ENCODE data around the gene RNF8.

- TF ChIP-seq CTCF (conservative IDR thresholded peaks at IDR 0.05 in 1 of 2, IDR thresholded peaks at IDR 0.05 in 1 of 2; ENCODE audit: low read depth in 1 of 2, low read length in 2 of 2) (no peak), EZH2 (IDR thresholded peaks at IDR 0.05; ENCODE audit: low read length, missing control alignments) (no peak)
Measured at GRCh38 chr6:37371154-37372083, 17.6 kb downstream of the RNF8 start.

Data from fibroblast of lung (primary cell).